BLaER1 treated with 17β-estradiol and CSF1 and Interleukin-3, amounts not matched to agents 10 nM and 100 nM (cell line): Measurements from ENCODE around the gene STOML1.
"Not testable (repeated sequence)": the region's sequence is repeated elsewhere in the genome, so short reads cannot be mapped to it uniquely, and the experiment has no call there.

Experiments used
- H3K27ac ChIP-seq, 11 experiments: shearing (Covaris generic); formaldehyde crosslinking; 2 replicates each; pipeline ENCODE4 v1.8.1; 2022
- H3K27me3 ChIP-seq, 11 experiments: shearing (Covaris generic); formaldehyde crosslinking; 2 replicates each; pipeline ENCODE4 v1.8.1; 2022
- H3K36me3 ChIP-seq, 11 experiments: shearing (Covaris generic); formaldehyde crosslinking; 2 replicates each; pipeline ENCODE4 v1.8.1; 2022
- H3K4me1 ChIP-seq, 10 experiments: shearing (Covaris generic); formaldehyde crosslinking; 2 replicates each; pipeline ENCODE4 v1.8.1; 2022
- H3K4me2 ChIP-seq, 11 experiments: shearing (Covaris generic); formaldehyde crosslinking; 2 replicates each; pipeline ENCODE4 v1.8.1; 2022
- H3K4me3 ChIP-seq, 10 experiments: shearing (Covaris generic); formaldehyde crosslinking; 2 replicates each; pipeline ENCODE4 v1.8.1; 2022
- H3K9ac ChIP-seq, 11 experiments: shearing (Covaris generic); formaldehyde crosslinking; 2 replicates each; pipeline ENCODE4 v1.8.1; 2022
- H3K9me3 ChIP-seq, 11 experiments: shearing (Covaris generic); formaldehyde crosslinking; replicated peaks in 1 of 11; 2 replicates each; pipeline ENCODE4 v1.8.1; 2022
- H4K20me1 ChIP-seq, 11 experiments: shearing (Covaris generic); formaldehyde crosslinking; 2 replicates each; pipeline ENCODE4 v1.8.1; 2022
- Cebpa-rat ChIP-seq, 11 experiments: shearing (Covaris generic); IDR thresholded peaks; 2 replicates each; pipeline ENCODE4 v1.8.1; 2022

The STOML1 gene

GRCh38 chr15:73982222-73982962, 9.7 kb downstream of the STOML1 start:
- H3K36me3 ChIP-seq = no peaks in the 10 kb centered on the region
- no peak for TF ChIP-seq Cebpa-rat (IDR thresholded peaks at IDR 0.05)
- H3K27ac ChIP-seq = peak overlapping the region in 9 of 11 experiments; percentile 8 to 69 (median 43); a peak in 12 of 22 replicates
- H3K9ac ChIP-seq = peak overlapping the region in 7 of 11 experiments; percentile 7 to 65 (median 36); a peak in 11 of 22 replicates
- peaks cover 0 to 53% (median 40%) of the 10 kb centered on the region in 11 experiments; a peak in 18 of 22 replicates for H4K20me1 ChIP-seq
- H3K4me3 ChIP-seq = peak overlapping the region in 3 of 10 experiments; percentile 0 to 44 (median 24); a peak in 2 of 20 replicates
- H3K4me1 ChIP-seq = peaks cover 45 to 57% (median 54%) of the 10 kb centered on the region in 10 experiments
- H3K9me3 ChIP-seq = no peaks in the 10 kb centered on the region
- H3K4me2 ChIP-seq = peak overlapping the region; percentile 82 to 98 (median 95)
- H3K27me3 ChIP-seq = peaks cover 12 to 58% (median 42%) of the 10 kb centered on the region in 11 experiments

- no peak for TF ChIP-seq Cebpa-rat (IDR thresholded peaks at IDR 0.05)
- no peaks in the 10 kb centered on the region for H3K36me3 ChIP-seq
- H3K27ac ChIP-seq = peak overlapping the region in 7 of 11 experiments; percentile 19 to 69 (median 50); a peak in 9 of 22 replicates
- peak overlapping the region in 1 of 10 experiments; percentile 44; a peak in 1 of 20 replicates for H3K4me3 ChIP-seq
- H3K4me2 ChIP-seq = peak overlapping the region; percentile 82 to 98 (median 95)
- peaks cover 0 to 53% (median 40%) of the 10 kb centered on the region in 11 experiments; a peak in 18 of 22 replicates for H4K20me1 ChIP-seq
- H3K4me1 ChIP-seq = peaks cover 45 to 57% (median 54%) of the 10 kb centered on the region in 10 experiments
- no peaks in the 10 kb centered on the region for H3K9me3 ChIP-seq
- H3K9ac ChIP-seq = peak overlapping the region in 4 of 11 experiments; percentile 7 to 65 (median 38); a peak in 5 of 22 replicates
- H3K27me3 ChIP-seq = peaks cover 18 to 64% (median 48%) of the 10 kb centered on the region in 11 experiments
Observed at GRCh38 chr15:73981761-73982221, 10.3 kb downstream of the STOML1 start.

GRCh38 chr15:73979636-73980035, 12.5 kb downstream of the STOML1 start:
- Histone ChIP-seq H3K4me2 (no peak overlapping the region), H4K20me1 (peaks cover 0 to 44% (median 29%) of the 10 kb centered on the region in 11 experiments; a peak in 18 of 22 replicates), H3K9me3 (no peaks in the 10 kb centered on the region), H3K36me3 (no peaks in the 10 kb centered on the region), H3K9ac (no peak overlapping the region), H3K27ac (no peak overlapping the region), H3K4me3 (no peak overlapping the region), H3K27me3 (peaks cover 40 to 86% (median 70%) of the 10 kb centered on the region in 11 experiments), H3K4me1 (peaks cover 49 to 61% (median 59%) of the 10 kb centered on the region in 10 experiments)
- no peak for TF ChIP-seq Cebpa-rat (IDR thresholded peaks at IDR 0.05)

DNA sequence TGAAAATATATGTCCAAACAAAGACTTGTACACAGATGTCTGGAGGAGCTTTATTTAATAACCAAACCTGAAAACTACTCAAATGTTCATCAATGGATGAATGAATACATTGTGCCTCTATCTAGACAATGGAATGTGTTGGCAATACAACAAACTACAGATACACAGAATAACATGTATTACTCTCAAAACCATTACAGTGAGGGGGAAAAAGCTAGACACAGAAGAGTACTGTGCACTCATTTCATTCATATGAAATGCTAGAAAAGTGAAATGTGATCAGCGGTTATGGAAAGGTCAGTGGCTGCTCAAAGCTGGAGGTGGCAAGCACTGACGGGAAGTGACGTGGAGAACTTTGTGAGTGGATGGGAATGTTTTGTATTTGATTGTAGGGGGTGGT, 13.2 kb downstream of the STOML1 start:
- peaks cover 44 to 57% (median 55%) of the 10 kb centered on the region in 10 experiments for H3K4me1 ChIP-seq
- no peak overlapping the region for H3K4me2 ChIP-seq
- no peak overlapping the region for H3K4me3 ChIP-seq

GRCh38 chr15:73975440-73976125, 16.5 kb downstream of the STOML1 start:
- not testable (repeated sequence) for H3K36me3 ChIP-seq, H3K27ac ChIP-seq, H3K9ac ChIP-seq
- Histone ChIP-seq H4K20me1 (peaks cover 0 to 12% (median 0%) of the 10 kb centered on the region in 11 experiments; a peak in 10 of 22 replicates), H3K4me1 (peaks cover 17 to 31% (median 22%) of the 10 kb centered on the region in 10 experiments), H3K4me3 (peak overlapping the region in 1 of 10 experiments; percentile 6; a peak in 2 of 20 replicates), H3K27me3 (peaks cover 51 to 75% (median 69%) of the 10 kb centered on the region in 11 experiments), H3K4me2 (peak overlapping the region; percentile 38 to 81 (median 68)), H3K9me3 (peaks cover 0 to 11% (median 9%) of the 10 kb centered on the region in 11 experiments; a peak in 14 of 22 replicates)

More for the DNA sequence above, 13.2 kb downstream of the STOML1 start:
- no peaks in the 10 kb centered on the region for H3K36me3 ChIP-seq
- no peak for TF ChIP-seq Cebpa-rat (IDR thresholded peaks at IDR 0.05)
- no peak overlapping the region for H3K9ac ChIP-seq
- peaks cover 0 to 36% (median 22%) of the 10 kb centered on the region in 11 experiments; a peak in 18 of 22 replicates for H4K20me1 ChIP-seq
- no peak overlapping the region for H3K27ac ChIP-seq
- H3K27me3 ChIP-seq = peaks cover 45 to 87% (median 77%) of the 10 kb centered on the region in 11 experiments
- peaks cover 0 to 7% (median 6%) of the 10 kb centered on the region in 11 experiments; a peak in 14 of 22 replicates for H3K9me3 ChIP-seq

- Histone ChIP-seq H4K20me1 (peaks cover 0 to 12% (median 0%) of the 10 kb centered on the region in 11 experiments; a peak in 8 of 22 replicates), H3K27me3 (peaks cover 42 to 56% (median 51%) of the 10 kb centered on the region in 11 experiments), H3K4me1 (peaks cover 17 to 29% (median 21%) of the 10 kb centered on the region in 10 experiments), H3K9me3 (peaks cover 0 to 11% (median 9%) of the 10 kb centered on the region in 11 experiments; a peak in 14 of 22 replicates), H3K4me2 (peak overlapping the region in 1 of 11 experiments; percentile 36; a peak in 2 of 22 replicates)
- not testable (repeated sequence) for H3K36me3 ChIP-seq, H3K9ac ChIP-seq, H3K4me3 ChIP-seq, H3K27ac ChIP-seq
Observed at GRCh38 chr15:73973683-73974200, 18.4 kb downstream of the STOML1 start.

DNA sequence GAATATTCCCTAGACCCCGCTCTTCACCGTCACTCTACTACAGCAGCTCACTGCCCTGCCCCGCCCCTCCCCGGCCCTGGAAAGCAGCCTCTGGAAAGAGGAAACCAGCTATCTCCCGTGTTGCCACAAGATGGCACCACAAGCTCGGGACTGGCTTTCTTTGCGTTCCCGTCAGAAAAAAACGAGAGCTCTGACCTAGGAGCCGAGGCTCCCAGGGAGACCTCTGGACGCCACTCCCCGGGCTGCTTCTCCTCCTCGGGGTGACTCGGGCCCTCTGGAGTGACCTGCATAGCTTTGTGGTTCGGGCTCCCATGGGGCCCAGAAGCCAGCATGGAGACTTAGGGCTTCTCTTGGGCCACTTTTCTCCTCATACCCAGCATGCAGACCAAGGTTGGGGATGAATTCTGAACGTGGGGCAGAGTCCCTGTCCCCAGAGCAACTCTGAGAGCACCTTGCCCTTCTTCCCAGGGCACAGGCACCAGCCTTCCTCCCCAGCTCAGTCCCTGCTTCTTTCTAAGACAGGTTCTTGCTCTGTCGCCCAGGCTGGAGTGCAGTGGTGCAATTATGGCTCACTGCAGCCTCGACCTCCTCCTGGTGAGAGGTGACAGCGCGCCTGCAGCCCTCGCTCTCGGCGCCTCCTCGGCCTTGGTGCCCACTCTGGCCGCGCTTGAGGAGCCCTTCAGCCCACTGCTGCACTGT, 19.0 kb downstream of the STOML1 start:
- Histone ChIP-seq H3K4me1 (peaks cover 17 to 29% (median 21%) of the 10 kb centered on the region in 10 experiments), H3K27me3 (peaks cover 37 to 50% (median 45%) of the 10 kb centered on the region in 11 experiments), H3K4me2 (peak overlapping the region; percentile 6 to 88 (median 51); a peak in 18 of 22 replicates), H3K4me3 (no peak overlapping the region; a peak in 1 of 20 replicates), H3K27ac (no peak overlapping the region), H3K36me3 (no peaks in the 10 kb centered on the region), H3K9ac (no peak overlapping the region), H3K9me3 (peaks cover 0 to 11% (median 9%) of the 10 kb centered on the region in 11 experiments; a peak in 14 of 22 replicates), H4K20me1 (peaks cover 0 to 12% (median 0%) of the 10 kb centered on the region in 11 experiments; a peak in 8 of 22 replicates)
- no peak for TF ChIP-seq Cebpa-rat (IDR thresholded peaks at IDR 0.05)
